Keratinocyte (primary cell): ENCODE data around the gene SNTB2.
"Not testable (repeated sequence)": the region's sequence is repeated elsewhere in the genome, so short reads cannot be mapped to it uniquely, and the experiment has no call there.

Experiments used
- EZH2 ChIP-seq: IDR thresholded peaks from one replicate; pipeline ENCODE4 v1.6.1; 2012; ENCODE audit warnings: inconsistent platforms, mild to moderate bottlenecking, low read length, moderate library complexity
- TF ChIP-seq, protein P1 (sequence below), 3 experiments: IDR thresholded peaks in 1 of 3; conservative IDR thresholded peaks in 1 of 3; optimal IDR thresholded peaks in 1 of 3; 2 replicates in 2 of 3; 3 replicates in 1 of 3; pipeline versions ENCODE3 to v1.5.1; 2011; ENCODE audit warnings: low read length in 3 of 3, mild to moderate bottlenecking in 3 of 3, moderate library complexity in 2 of 3, control low read depth in 1 of 3, inconsistent platforms in 1 of 3; ENCODE audit not compliant: insufficient read depth in 2 of 3; ENCODE audit errors: extremely low read depth in 1 of 3

- TF ChIP-seq, protein P1, sequence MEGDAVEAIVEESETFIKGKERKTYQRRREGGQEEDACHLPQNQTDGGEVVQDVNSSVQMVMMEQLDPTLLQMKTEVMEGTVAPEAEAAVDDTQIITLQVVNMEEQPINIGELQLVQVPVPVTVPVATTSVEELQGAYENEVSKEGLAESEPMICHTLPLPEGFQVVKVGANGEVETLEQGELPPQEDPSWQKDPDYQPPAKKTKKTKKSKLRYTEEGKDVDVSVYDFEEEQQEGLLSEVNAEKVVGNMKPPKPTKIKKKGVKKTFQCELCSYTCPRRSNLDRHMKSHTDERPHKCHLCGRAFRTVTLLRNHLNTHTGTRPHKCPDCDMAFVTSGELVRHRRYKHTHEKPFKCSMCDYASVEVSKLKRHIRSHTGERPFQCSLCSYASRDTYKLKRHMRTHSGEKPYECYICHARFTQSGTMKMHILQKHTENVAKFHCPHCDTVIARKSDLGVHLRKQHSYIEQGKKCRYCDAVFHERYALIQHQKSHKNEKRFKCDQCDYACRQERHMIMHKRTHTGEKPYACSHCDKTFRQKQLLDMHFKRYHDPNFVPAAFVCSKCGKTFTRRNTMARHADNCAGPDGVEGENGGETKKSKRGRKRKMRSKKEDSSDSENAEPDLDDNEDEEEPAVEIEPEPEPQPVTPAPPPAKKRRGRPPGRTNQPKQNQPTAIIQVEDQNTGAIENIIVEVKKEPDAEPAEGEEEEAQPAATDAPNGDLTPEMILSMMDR (optimal IDR thresholded peaks at IDR 0.05 in 1 of 3, IDR thresholded peaks at IDR 0.05 in 1 of 3, conservative IDR thresholded peaks at IDR 0.05 in 1 of 3; ENCODE audit: extremely low read depth in 1 of 3, insufficient read depth in 2 of 3, low read length in 3 of 3), result not testable (repeated sequence)
- TF ChIP-seq EZH2, result not testable (repeated sequence)
Observed at GRCh38 chr16:69296771-69297170, 109.8 kb downstream of the SNTB2 start.
